CD4-positive, alpha-beta memory T cell (primary cell): ENCODE measurements around the gene STRA8. TPM values are rescaled to one million over a fixed set of nuclear protein-coding genes. Genes with fewer than 3 reads are reported as not detected.
A peak's percentile ranks its signal among the peaks of the same experiment; 100 is the strongest.

Experiments
- CTCF ChIA-PET: fragments of 350-600 bp; sonication (Branson Sonifier 250); formaldehyde crosslinking; loops from one replicate; lab custom pipeline; 2021; ENCODE audit warnings: inconsistent platforms; ENCODE audit not compliant: partially characterized antibody; lab: Charles Lee
- POLR2A ChIA-PET: fragments of 350-600 bp; sonication (Branson Sonifier 250); formaldehyde crosslinking; loops from one replicate; lab custom pipeline; 2021; ENCODE audit not compliant: partially characterized antibody; lab: Charles Lee
- DNase-seq, 5 donors: peaks; one replicate each; pipeline versions ENCODE4 v3.0.0 to v3.0.0-alpha.2; 2020 to 2022; ENCODE audit warnings: mixed read lengths in 1 of 5
- H3K27ac ChIP-seq: one replicate; pipeline ENCODE4 v1.7.0; 2013; ENCODE audit warnings: low read depth, low read length
- H3K27me3 ChIP-seq: 2 replicates; pipeline ENCODE4 v1.7.0; 2013; ENCODE audit warnings: mild to moderate bottlenecking, low read length, moderate library complexity; ENCODE audit not compliant: insufficient read depth
- H3K36me3 ChIP-seq: 2 replicates; pipeline ENCODE4 v1.7.0; 2013; ENCODE audit warnings: mild to moderate bottlenecking, low read length, moderate library complexity; ENCODE audit not compliant: insufficient read depth
- H3K4me1 ChIP-seq: 2 replicates; pipeline ENCODE4 v1.7.0; 2013; ENCODE audit warnings: mild to moderate bottlenecking, low read length, moderate library complexity; ENCODE audit not compliant: insufficient read depth
- H3K4me3 ChIP-seq, 2 donors: one replicate each; pipeline ENCODE4 v1.7.0; 2013; ENCODE audit warnings: low read length in 2 of 2, mild to moderate bottlenecking in 1 of 2
- H3K9me3 ChIP-seq, 2 donors: one replicate each; pipeline ENCODE4 v1.7.0; 2013; ENCODE audit warnings: low read length in 2 of 2, control low read depth in 1 of 2; ENCODE audit not compliant: control insufficient read depth in 1 of 2
- H3K27ac Mint-ChIP-seq, 7 donors: one replicate each; pipeline ENCODE4 v1.8.0; 2020 to 2021; ENCODE audit warnings: mixed read lengths in 7 of 7, mild to moderate bottlenecking in 6 of 7, inconsistent platforms in 3 of 7, moderate library complexity in 3 of 7
- H3K27me3 Mint-ChIP-seq, 2 donors: one replicate each; pipeline ENCODE4 v1.8.0; 2020 to 2021; ENCODE audit warnings: mixed read lengths in 2 of 2
- H3K36me3 Mint-ChIP-seq, 2 donors: one replicate each; pipeline ENCODE4 v1.8.0; 2020 to 2021; ENCODE audit warnings: mixed read lengths in 2 of 2, inconsistent platforms in 1 of 2, mild to moderate bottlenecking in 1 of 2
- H3K4me1 Mint-ChIP-seq, 4 donors: one replicate each; pipeline ENCODE4 v1.8.0; 2020 to 2021; ENCODE audit warnings: mixed read lengths in 4 of 4, mild to moderate bottlenecking in 1 of 4
- H3K4me3 Mint-ChIP-seq, 8 donors: one replicate each; pipeline ENCODE4 v1.8.0; 2020 to 2021; ENCODE audit warnings: mixed read lengths in 8 of 8, mild to moderate bottlenecking in 7 of 8, moderate library complexity in 6 of 8, inconsistent platforms in 3 of 8
- H3K9me3 Mint-ChIP-seq, 8 donors: one replicate each; pipeline ENCODE4 v1.8.0; 2020 to 2021; ENCODE audit warnings: mixed read lengths in 8 of 8, mild to moderate bottlenecking in 5 of 8, inconsistent platforms in 3 of 8, moderate library complexity in 1 of 8
- intact Hi-C: fragments of 100-400 bp; cut with micrococcal nuclease; formaldehyde crosslinking; loops from one replicate; pipeline ENCODE4 v1.15.1; 2023
- polyA plus RNA-seq, 2 donors: library from polyadenylated mRNA; unstranded; fragments of 300-500 nt; fragmentation: Illumina TruSeq; gene quantifications; one replicate each; pipeline ENCODE4 v1.2.3, GENCODE V29; 2021
- total RNA-seq, 2 experiments: library from RNA; stranded (reverse); gene quantifications; one replicate each; pipeline ENCODE4 v1.2.3, GENCODE V29; 2021

Gene STRA8
- total and polyA plus RNA-seq, 4 experiments from 2014 or later = not detected

GRCh38 chr7:135258585-135258984 lies 24.9 kb downstream of the STRA8 start:
- Mint-ChIP-seq H3K9me3 (peaks cover 0 to 10% (median under 1%) of the 10 kb centered on the region in 8 donors), H3K4me3 (no peak overlapping the region), H3K36me3 (peaks cover 0 to 6% of the 10 kb centered on the region in 2 donors), H3K4me1 (no peaks in the 10 kb centered on the region), H3K27me3 (peaks cover 6% of the 10 kb centered on the region in 2 donors), H3K27ac (no peak overlapping the region)
- no peaks in the 10 kb centered on the region for H3K36me3 ChIP-seq
- ChIA-PET POLR2A (no interaction called here), CTCF (interaction anchor here (4.1 kb wide), 1 partner anchor 16 kb away, joined by 21 read pairs; no protein-coding TSS in a partner anchor)
- intact Hi-C loops = no loop called here
- DNase-seq = no peak
- no peaks in the 10 kb centered on the region for H3K9me3 ChIP-seq
- no peaks in the 10 kb centered on the region for H3K4me1 ChIP-seq
- no peaks in the 10 kb centered on the region for H3K27me3 ChIP-seq
- no peak overlapping the region for H3K27ac ChIP-seq
- no peak overlapping the region for H3K4me3 ChIP-seq

DNA sequence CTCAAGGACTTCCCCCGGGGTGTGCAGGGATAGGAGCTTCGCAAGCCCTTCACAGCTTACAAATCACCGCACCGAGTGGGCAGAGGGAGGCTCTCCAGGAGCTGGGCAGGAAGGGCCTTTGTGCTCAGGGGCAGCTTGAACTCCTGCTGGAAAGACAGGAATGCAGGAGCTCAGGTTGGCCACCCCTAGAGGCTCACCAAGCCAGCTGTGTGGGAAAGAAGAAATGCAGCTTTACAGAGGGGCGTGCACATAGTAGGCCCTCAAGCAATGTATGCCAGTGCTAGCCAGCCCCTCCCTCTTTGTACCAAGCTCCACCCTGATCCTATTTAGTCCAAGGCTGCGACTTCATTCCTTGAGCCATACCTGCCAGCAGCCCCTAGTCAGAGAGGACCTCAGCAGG lies 26.1 kb downstream of the STRA8 start:
- Mint-ChIP-seq H3K4me1 (no peaks in the 10 kb centered on the region), H3K27me3 (peaks cover 6% of the 10 kb centered on the region in 2 donors), H3K9me3 (peaks cover under 1 to 21% (median 6%) of the 10 kb centered on the region in 8 donors), H3K4me3 (no peak overlapping the region), H3K27ac (no peak overlapping the region), H3K36me3 (peaks cover 0 to 6% of the 10 kb centered on the region in 2 donors)
- Histone ChIP-seq H3K4me1 (no peaks in the 10 kb centered on the region), H3K9me3 (no peaks in the 10 kb centered on the region), H3K27me3 (no peaks in the 10 kb centered on the region), H3K27ac (no peak overlapping the region), H3K4me3 (no peak overlapping the region), H3K36me3 (no peaks in the 10 kb centered on the region)
- CTCF ChIA-PET = interaction anchor here (4.1 kb wide), 1 partner anchor 15 kb away, joined by 21 read pairs; no protein-coding TSS in a partner anchor
- intact Hi-C loops = no loop called here
- POLR2A ChIA-PET = no interaction called here
- no peak for DNase-seq

DNA sequence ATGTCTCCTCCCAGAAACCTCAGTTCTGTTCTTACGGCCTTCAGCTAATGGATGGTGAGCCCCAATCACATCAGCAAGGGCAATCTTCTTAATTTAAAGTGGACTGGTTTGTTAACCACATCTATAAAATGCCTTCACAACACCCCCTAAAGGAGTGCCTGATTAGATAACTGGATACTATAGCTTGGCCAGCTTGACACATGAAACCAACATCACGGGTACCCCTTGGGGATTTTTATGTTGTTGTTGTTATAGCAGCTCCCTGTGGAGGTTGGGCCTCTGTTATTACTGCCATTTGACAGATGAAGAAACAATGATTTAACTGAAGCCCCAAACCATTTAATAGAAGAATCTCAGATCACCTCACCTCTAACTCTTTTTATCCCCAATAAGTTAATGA lies 26.8 kb downstream of the STRA8 start:
- Histone ChIP-seq H3K27ac (no peak overlapping the region), H3K9me3 (no peaks in the 10 kb centered on the region), H3K27me3 (no peaks in the 10 kb centered on the region), H3K4me1 (no peaks in the 10 kb centered on the region), H3K36me3 (no peaks in the 10 kb centered on the region), H3K4me3 (no peak overlapping the region)
- Mint-ChIP-seq H3K4me1 (no peaks in the 10 kb centered on the region), H3K36me3 (peaks cover 0 to 6% of the 10 kb centered on the region in 2 donors), H3K27ac (no peak overlapping the region), H3K9me3 (peaks cover 5 to 22% (median 9%) of the 10 kb centered on the region in 8 donors), H3K4me3 (no peak overlapping the region), H3K27me3 (peaks cover 6% of the 10 kb centered on the region in 2 donors)
- intact Hi-C loops = no loop called here
- DNase-seq = no peak
- ChIA-PET POLR2A (no interaction called here), CTCF (interaction anchor here (4.1 kb wide), 1 partner anchor 14 kb away, joined by 21 read pairs; no protein-coding TSS in a partner anchor)

DNA sequence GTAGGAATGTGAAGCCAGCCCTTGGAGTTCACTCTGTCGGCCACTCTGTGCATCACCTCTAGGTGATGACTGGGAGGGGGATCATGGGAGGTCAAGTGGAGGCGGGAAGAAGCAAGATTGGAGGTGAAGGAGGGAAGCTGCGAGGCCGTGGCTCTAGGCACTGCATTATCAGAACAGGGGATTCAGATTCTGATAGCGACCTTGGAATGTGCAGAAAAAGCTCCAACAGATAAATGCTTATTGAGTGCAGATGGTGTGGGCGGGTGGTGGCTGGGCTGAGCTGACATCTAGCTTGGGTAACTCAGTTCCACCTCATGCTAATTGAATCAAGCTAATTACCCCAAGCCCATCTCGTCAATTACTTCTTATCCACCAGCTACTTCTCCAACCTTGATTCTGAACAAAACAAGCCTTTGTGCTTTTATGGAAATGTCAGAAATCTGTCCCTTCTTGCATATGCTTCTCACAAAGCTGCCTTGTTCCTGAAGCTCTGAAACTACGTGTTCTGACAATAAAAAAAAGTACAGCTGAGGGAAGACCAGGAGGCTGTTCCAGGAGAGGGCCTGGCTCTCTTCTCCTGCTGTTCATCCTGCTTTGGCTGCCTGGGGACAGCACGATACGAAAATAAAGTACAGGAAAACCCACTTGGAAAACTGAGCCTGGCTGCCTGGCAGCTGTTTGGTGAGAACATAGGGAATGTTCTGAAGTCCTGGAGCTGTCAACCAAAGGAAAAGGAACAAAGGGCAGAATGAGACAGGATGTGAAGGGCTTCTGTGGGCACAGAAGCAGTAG lies 27.5 kb downstream of the STRA8 start:
- no peak overlapping the region for H3K4me3 ChIP-seq
- Mint-ChIP-seq H3K36me3 (peaks cover 0 to 6% of the 10 kb centered on the region in 2 donors), H3K4me1 (no peaks in the 10 kb centered on the region), H3K4me3 (no peak overlapping the region), H3K27me3 (peaks cover 5 to 6% of the 10 kb centered on the region in 2 donors), H3K27ac (no peak overlapping the region), H3K9me3 (peaks cover 5 to 26% (median 13%) of the 10 kb centered on the region in 8 donors)
- ChIA-PET POLR2A (no interaction called here), CTCF (interaction anchor here (4.1 kb wide), 1 partner anchor 14 kb away, joined by 21 read pairs; no protein-coding TSS in a partner anchor)
- no peaks in the 10 kb centered on the region for H3K36me3 ChIP-seq
- intact Hi-C loops = no loop called here
- H3K27ac ChIP-seq = no peak overlapping the region
- DNase-seq = no peak
- H3K9me3 ChIP-seq = no peaks in the 10 kb centered on the region
- H3K27me3 ChIP-seq = no peaks in the 10 kb centered on the region
- no peaks in the 10 kb centered on the region for H3K4me1 ChIP-seq

GRCh38 chr7:135262623-135263320 lies 29.1 kb downstream of the STRA8 start:
- CTCF ChIA-PET = interaction anchor here (0.7 to 4.1 kb wide), 3 partner anchors 12 to 833 kb away, joined by 3 to 25 read pairs (median 21); no protein-coding TSS in a partner anchor
- Mint-ChIP-seq H3K4me3 (no peak overlapping the region), H3K9me3 (peaks cover 5 to 36% (median 13%) of the 10 kb centered on the region in 8 donors), H3K27me3 (peaks cover 5 to 8% of the 10 kb centered on the region in 2 donors), H3K27ac (peak overlapping the region in 1 of 7 donors; percentile 72), H3K36me3 (peaks cover 0 to 6% of the 10 kb centered on the region in 2 donors), H3K4me1 (no peaks in the 10 kb centered on the region)
- intact Hi-C loops = no loop called here
- Histone ChIP-seq H3K36me3 (no peaks in the 10 kb centered on the region), H3K9me3 (no peaks in the 10 kb centered on the region), H3K4me3 (no peak overlapping the region), H3K27me3 (no peaks in the 10 kb centered on the region), H3K4me1 (no peaks in the 10 kb centered on the region), H3K27ac (no peak overlapping the region)
- DNase-seq = no peak
- POLR2A ChIA-PET = no interaction called here

DNA sequence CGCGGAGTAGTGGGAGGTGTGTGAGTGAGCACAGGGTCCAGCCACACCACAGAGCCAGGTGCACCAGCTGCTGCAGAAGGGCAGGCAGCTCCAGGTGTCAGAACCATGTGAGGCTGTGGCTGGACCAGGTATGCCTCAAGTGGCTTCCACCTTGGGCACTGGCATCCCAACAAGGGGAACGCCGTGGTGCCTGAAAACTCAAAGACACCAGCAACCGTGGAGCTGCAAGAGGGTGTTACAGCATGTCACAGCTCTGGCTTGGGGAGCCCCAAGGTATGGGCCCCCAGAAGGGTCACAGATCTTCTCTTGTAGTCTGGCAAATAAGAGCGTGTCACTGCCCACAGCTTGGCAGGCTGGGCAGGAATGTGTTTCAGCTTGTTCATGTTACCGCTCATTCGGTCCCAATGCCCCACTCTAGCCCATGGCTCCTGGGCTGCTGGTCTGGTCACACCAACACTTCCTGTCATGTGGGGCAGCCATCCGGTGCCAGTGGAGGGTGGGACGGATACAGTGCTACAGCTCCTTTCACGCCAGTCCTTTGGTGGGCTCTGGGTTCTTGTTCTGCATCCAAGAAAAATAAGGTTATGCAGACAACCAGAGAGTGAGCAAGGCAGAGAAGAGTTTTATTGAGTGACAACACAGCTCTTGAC lies 29.8 kb downstream of the STRA8 start:
- Histone ChIP-seq H3K36me3 (no peaks in the 10 kb centered on the region), H3K9me3 (no peaks in the 10 kb centered on the region), H3K27me3 (no peaks in the 10 kb centered on the region), H3K4me3 (no peak overlapping the region), H3K4me1 (no peaks in the 10 kb centered on the region), H3K27ac (no peak overlapping the region)
- intact Hi-C loops = no loop called here
- Mint-ChIP-seq H3K4me3 (no peak overlapping the region), H3K4me1 (no peaks in the 10 kb centered on the region), H3K27me3 (peaks cover 8 to 11% of the 10 kb centered on the region in 2 donors), H3K9me3 (peaks cover 5 to 36% (median 14%) of the 10 kb centered on the region in 8 donors), H3K27ac (no peak overlapping the region), H3K36me3 (peaks cover 0 to 6% of the 10 kb centered on the region in 2 donors)
- ChIA-PET CTCF (interaction anchor here (1.0 to 2.6 kb wide), 2 partner anchors 11 to 17 kb away, joined by 3 to 25 read pairs; no protein-coding TSS in a partner anchor), POLR2A (no interaction called here)
- DNase-seq = no peak
